HepG2 (cell line): ENCODE measurements around the gene PTGR2.

Experiments
- CBX5 ChIP-seq: sonication (generic); formaldehyde crosslinking; IDR thresholded peaks from 2 replicates; pipeline ENCODE4 v1.4.0; 2020; ENCODE audit warnings: missing genetic modification reagents, borderline replicate concordance
- CTCF ChIP-seq: sonication (generic); formaldehyde crosslinking; IDR thresholded peaks from 2 replicates; pipeline ENCODE4 v1.5.0; 2020; ENCODE audit warnings: mild to moderate bottlenecking, missing genetic modification reagents, moderate library complexity
- HMG20B ChIP-seq: conservative IDR thresholded peaks from 2 replicates; pipeline ENCODE4 v1.6.1; 2016; ENCODE audit warnings: missing genetic modification reagents, missing compliant biosample characterization
- HNF4A ChIP-seq: sonication (generic); formaldehyde crosslinking; IDR thresholded peaks from 2 replicates; pipeline ENCODE4 v1.4.0; 2020; ENCODE audit warnings: missing genetic modification reagents
- HOXA7 ChIP-seq: sonication (generic); formaldehyde crosslinking; IDR thresholded peaks from 2 replicates; pipeline ENCODE4 v1.8.1; 2022; ENCODE audit warnings: mild to moderate bottlenecking, missing genetic modification reagents, moderate library complexity
- MLX ChIP-seq: IDR thresholded peaks from 2 replicates; pipeline ENCODE4 v1.6.1; 2016
- PHF8 ChIP-seq: sonication (generic); formaldehyde crosslinking; IDR thresholded peaks from 2 replicates; pipeline ENCODE4 v1.5.0; 2020; ENCODE audit warnings: missing genetic modification reagents
- RBFOX2 ChIP-seq: fragments of 200-400 bp; formaldehyde crosslinking; IDR thresholded peaks from 2 replicates; pipeline ENCODE4 v1.6.1; 2017; ENCODE audit warnings: low read depth, mild to moderate bottlenecking, low read length
- SIN3A ChIP-seq: IDR thresholded peaks from 2 replicates; pipeline ENCODE4 v1.6.1; 2011; ENCODE audit warnings: low read depth, mild to moderate bottlenecking, control low read depth, low read length, borderline replicate concordance
- TEAD2 ChIP-seq: sonication (generic); formaldehyde crosslinking; IDR thresholded peaks from 2 replicates; pipeline ENCODE4 v1.9.0; 2021; ENCODE audit warnings: missing genetic modification reagents
- ZNF263 ChIP-seq: sonication (generic); formaldehyde crosslinking; IDR thresholded peaks from 2 replicates; pipeline ENCODE4 v1.4.0; 2020; ENCODE audit warnings: missing genetic modification reagents
- ZNF619 ChIP-seq: sonication (generic); formaldehyde crosslinking; IDR thresholded peaks from 2 replicates; pipeline ENCODE4 v1.4.0; 2020; ENCODE audit warnings: mild to moderate bottlenecking, missing genetic modification reagents
- ZNF792 ChIP-seq: IDR thresholded peaks from 2 replicates; pipeline ENCODE4 v1.6.1; 2016
- ZSCAN25 ChIP-seq: sonication (generic); formaldehyde crosslinking; IDR thresholded peaks from 2 replicates; pipeline ENCODE4 v1.8.0; 2022; ENCODE audit warnings: mild to moderate bottlenecking, missing genetic modification reagents

GRCh38 chr14:73829526-73830431 is 21.9 kb upstream of the PTGR2 start:
- TF ChIP-seq ZNF263 (CRISPR knock-in tag): no peak
- 0 out of 2 replicates have a peak, but pooled peaks have one; percentile 20 for TF ChIP-seq CTCF
- TF ChIP-seq PHF8 (CRISPR knock-in tag): no peak
- no peak for TF ChIP-seq HOXA7
- no peak for TF ChIP-seq HMG20B (CRISPR knock-in tag)
- TF ChIP-seq SIN3A: no peak
- no peak for TF ChIP-seq TEAD2 (CRISPR knock-in tag)
- TF ChIP-seq ZNF619 (CRISPR knock-in tag): no peak
- TF ChIP-seq HNF4A (CRISPR knock-in tag): no peak
- no peak for TF ChIP-seq MLX
- no peak for TF ChIP-seq RBFOX2
- TF ChIP-seq ZSCAN25 (CRISPR knock-in tag): no peak
- no peak for TF ChIP-seq ZNF792
- no peak for TF ChIP-seq CBX5 (CRISPR knock-in tag)
